HG02763 (cell line): ENCODE data around the gene UNC5B.

ENCODE experiments used
- ATAC-seq: cut with Tn5 transposase; IDR thresholded peaks from one replicate; pipeline ENCODE4 v1.9.1; 2021; ENCODE audit warnings: mild to moderate bottlenecking, moderate library complexity; ENCODE audit not compliant: unreplicated experiment

The UNC5B gene

GRCh38 chr10:71212318-71213126, at the start of gene UNC5B:
UNC5B (plus strand) TSS chr10:71212570; CDS start chr10:71212986, 416 bp downstream.
- no peak for ATAC-seq

- no peak for ATAC-seq
These were observed 38.9 kb upstream of the UNC5B start for GRCh38 chr10:71173466-71173865.

- no peak for ATAC-seq
These were observed 35.7 kb upstream of the UNC5B start for GRCh38 chr10:71176661-71177060.

GRCh38 chr10:71177651-71178199, 34.6 kb upstream of the UNC5B start:
- no peak for ATAC-seq

- no peak for ATAC-seq
These were observed 33.5 kb upstream of the UNC5B start for GRCh38 chr10:71178880-71179279.

- no peak for ATAC-seq
These were observed 33.0 kb upstream of the UNC5B start for GRCh38 chr10:71179382-71179781.

GRCh38 chr10:71184421-71184820, 27.9 kb upstream of the UNC5B start:
- ATAC-seq, result no peak

- ATAC-seq, result no peak
These were observed 27.2 kb upstream of the UNC5B start for GRCh38 chr10:71185209-71185608.

- ATAC-seq, result no peak
These were observed 25.2 kb upstream of the UNC5B start for GRCh38 chr10:71187197-71187596.

GRCh38 chr10:71187600-71187999, 24.8 kb upstream of the UNC5B start:
- no peak for ATAC-seq

GRCh38 chr10:71188201-71188600, 24.2 kb upstream of the UNC5B start:
- ATAC-seq, result no peak

- no peak for ATAC-seq
These were observed 21.4 kb upstream of the UNC5B start for GRCh38 chr10:71191019-71191418.

GRCh38 chr10:71191551-71192076, 20.8 kb upstream of the UNC5B start:
- ATAC-seq, result no peak

- ATAC-seq, result no peak
These were observed 18.9 kb upstream of the UNC5B start for GRCh38 chr10:71193516-71193915.

GRCh38 chr10:71197955-71198354, 14.4 kb upstream of the UNC5B start:
- ATAC-seq, result no peak

GRCh38 chr10:71201849-71202248, 10.5 kb upstream of the UNC5B start:
- no peak for ATAC-seq

- ATAC-seq, result no peak
These were observed 10.1 kb upstream of the UNC5B start for GRCh38 chr10:71202314-71202713.

- ATAC-seq, result no peak
These were observed 9.2 kb upstream of the UNC5B start for GRCh38 chr10:71203124-71203523.

- no peak for ATAC-seq
These were observed 8.7 kb upstream of the UNC5B start for GRCh38 chr10:71203716-71204115.

GRCh38 chr10:71204746-71205145, 7.6 kb upstream of the UNC5B start:
- ATAC-seq, result no peak

GRCh38 chr10:71205468-71205867, 6.9 kb upstream of the UNC5B start:
- ATAC-seq, result no peak

- ATAC-seq, result no peak
These were observed 5.5 kb upstream of the UNC5B start for GRCh38 chr10:71206911-71207310.
